ENCODE data around the gene PAPPA2. TPM values are rescaled to one million over a fixed set of nuclear protein-coding genes. Genes with fewer than 3 reads are reported as not detected.
"Not testable (repeated sequence)": the region's sequence is repeated elsewhere in the genome, so short reads cannot be mapped to it uniquely, and the experiment has no call there.

PAPPA2 gene
- total RNA-seq, 1 donor from 2014 or later = under 0.01 TPM

GRCh38 chr1:176605176-176605575 is 142.2 kb downstream of the PAPPA2 start:
- no peak for DNase-seq

GRCh38 chr1:176609556-176610408 is 146.8 kb downstream of the PAPPA2 start:
- DNase-seq = no peak

DNA sequence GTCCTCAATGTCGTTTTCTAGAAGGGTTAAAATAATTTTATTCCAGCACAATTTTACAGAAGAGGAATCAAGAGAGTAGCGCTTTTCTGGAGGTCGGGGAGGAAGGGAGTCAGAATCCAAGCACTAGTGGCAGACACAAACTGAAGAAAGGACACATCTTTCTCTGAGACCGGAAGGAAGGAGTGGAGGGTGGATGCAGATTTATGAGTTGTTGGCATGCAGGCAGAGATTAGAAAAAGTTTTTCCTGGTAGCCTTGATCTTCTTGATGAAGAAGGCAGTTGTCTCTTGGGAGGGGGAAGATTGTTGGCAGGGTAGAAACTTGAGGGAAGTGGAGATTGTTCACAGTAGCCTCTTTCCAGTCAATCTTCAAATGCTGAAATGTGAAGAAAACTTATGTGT is 149.8 kb downstream of the PAPPA2 start:
- no peak for DNase-seq

DNA sequence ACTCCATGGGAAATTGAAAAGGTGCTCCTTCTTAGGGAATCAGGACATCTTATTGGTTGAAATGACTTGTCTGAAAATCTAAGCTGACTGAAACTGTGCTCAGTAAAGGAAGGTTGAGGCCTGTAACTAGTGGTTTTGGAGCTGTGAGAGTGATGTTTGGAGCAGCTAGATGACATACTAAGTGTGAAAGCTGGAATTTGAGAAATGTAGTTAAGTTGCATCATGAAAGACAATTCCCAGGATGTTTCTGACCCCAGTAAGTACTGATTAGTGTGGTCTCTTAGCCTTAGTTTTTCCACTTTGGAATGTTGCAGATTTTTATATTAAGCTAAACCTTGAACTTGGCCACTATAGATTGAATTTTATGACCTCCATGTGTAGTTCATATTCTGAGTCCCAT is 154.9 kb downstream of the PAPPA2 start:
- no peak for DNase-seq

DNA sequence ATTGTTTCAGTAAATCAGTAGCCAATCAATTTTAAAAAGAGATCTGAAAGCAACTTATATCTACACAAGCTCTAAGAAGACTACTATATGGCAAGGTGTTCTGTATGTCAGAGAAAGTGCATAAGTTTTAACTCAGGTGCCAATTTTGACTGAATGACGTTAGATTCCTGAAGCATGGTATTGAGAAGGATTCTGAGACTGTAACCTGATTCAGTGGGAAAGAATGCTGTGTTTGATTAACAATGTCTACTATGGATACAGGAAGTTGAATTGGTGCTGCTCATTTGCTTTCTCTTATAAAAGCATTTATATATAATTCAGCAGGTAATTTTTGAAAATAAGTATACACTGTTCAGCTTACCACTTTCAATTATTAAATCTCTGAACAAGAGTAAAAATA is 156.3 kb downstream of the PAPPA2 start:
- DNase-seq = no peak

- no peak for DNase-seq
Observed at GRCh38 chr1:176625365-176625764, 162.4 kb downstream of the PAPPA2 start.

- DNase-seq = no peak
Observed at GRCh38 chr1:176626572-176627061, 163.6 kb downstream of the PAPPA2 start.

DNA sequence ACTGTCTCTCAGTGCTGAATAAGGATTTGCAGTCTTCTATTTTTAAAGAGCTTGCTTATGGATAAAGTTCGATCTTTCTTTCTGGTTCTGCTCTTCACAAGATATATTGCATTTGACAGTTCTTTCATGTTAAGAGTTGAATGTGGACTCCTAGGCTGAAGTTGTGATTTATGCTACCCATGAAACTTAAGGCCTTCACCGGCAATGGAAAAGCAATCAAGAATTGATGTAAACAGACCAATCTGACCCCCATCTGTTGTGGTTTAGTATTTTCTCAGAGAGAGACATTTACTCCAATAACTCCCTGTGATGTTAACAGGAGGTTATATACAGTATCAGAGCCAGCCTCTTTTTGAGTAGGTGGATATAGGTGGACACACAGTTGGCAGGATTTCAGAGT is 165.8 kb downstream of the PAPPA2 start:
- no peak for DNase-seq

- DNase-seq = not testable (repeated sequence)
Observed at GRCh38 chr1:176634733-176635132, 171.8 kb downstream of the PAPPA2 start.

DNA sequence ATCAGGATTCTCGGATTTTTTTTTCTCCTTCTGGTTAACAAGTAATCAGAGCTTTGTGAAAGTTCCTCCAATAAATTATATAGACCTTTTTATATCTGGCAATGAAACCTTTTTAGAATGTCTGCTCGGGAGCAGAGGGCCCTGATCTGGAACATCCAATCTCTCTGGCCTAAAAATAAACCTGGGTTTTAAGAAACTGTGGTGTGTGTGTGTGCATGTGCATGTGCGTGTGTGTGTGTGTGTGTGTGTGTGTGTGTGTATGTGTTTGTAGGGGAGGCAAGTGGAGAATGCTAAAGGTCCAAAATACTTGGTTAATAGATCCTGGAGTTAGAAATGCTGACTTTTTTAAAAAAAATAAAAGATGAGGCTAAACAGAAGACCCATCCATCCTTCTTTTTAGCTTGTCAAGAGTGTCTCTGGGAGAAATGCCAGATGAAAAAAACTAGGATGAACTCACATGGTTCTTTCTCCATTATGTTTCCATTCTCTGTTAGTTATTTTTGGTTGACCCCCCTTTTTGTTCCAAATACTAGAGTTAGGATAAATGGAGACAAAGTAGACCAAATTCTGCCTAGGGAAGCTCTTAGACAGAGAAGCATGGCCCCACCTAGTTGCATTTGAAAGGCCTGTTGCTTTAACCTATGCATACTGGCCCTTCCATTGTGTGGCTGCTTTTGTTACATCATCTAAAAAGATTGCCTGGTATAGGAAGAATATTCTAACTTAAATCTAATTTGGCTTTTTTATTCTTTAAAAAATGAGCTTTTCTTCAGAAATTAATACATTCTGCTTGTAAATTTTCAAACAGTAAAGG is 175.9 kb downstream of the PAPPA2 start:
- no peak for DNase-seq

DNA sequence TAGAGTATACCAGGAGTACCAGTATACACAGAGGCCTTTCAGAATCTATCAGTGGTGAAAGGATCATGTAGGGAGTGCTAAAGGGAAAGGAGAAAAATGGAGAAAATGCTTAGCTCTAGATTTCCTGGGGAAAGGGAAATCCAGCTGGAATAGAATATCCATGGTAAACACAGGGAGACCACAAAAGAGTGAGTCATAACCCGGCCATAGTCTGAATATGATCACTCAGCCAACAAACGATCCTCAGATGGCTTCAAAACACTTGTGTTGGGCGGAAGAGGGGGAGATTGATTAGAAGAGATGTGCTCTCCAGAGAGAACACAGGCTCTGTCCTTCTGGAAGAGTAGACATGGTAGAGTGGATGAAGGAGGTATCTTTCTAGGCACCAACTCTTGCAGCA is 180.6 kb downstream of the PAPPA2 start:
- DNase-seq = no peak

DNA sequence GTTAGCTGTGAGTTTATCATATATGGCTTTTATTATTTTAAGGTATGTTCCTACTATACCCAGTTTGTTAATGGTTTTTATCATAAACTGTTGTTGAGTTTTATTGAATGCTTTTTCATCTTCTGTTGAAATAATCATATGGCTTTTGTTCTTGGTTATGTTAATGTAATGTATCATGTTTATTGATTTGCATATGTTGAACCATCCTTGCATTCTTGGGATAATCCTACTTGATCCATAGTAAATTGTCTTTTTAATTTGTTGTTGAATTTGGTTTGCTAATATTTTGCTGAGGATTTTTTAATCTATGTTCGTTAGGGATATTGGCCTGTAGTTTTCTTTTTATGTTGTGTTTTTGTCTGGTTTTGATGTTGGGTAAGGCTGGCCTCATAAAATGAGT is 185.6 kb downstream of the PAPPA2 start:
- no peak for DNase-seq

DNA sequence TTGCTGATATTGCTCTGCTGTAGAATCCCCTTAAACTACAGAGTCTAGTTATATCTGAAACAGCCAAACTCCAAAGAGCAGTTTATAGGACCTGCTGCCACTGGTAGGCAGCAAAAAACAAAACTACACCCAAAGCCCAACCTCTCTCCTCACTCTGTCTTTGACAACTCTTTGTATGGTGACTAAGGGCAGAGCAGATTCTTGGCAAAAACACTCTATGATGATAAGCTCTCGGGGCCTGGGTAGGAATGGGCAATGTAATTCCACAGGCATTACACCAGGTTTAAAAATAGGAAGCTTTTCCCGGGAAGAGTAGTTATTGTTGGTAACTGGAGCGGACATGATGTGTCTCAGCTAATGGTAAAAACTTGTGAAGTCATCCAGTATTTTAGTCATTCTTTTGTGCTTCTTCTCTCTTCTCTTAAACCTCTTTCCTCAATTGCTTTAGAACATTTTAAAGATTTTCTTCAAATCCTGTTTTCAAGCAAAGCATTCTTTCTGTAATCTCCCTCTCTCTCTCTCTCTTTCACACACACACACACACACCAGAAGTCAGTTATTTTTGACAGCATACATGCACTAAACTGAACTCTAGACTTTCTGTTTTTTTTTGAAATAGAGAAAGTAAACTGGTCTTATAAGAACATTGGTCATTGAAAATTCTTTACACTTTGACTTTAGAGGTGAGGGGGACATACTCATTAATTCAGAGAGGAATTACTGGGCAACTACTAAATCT is 193.5 kb downstream of the PAPPA2 start:
- DNase-seq = no peak

DNA sequence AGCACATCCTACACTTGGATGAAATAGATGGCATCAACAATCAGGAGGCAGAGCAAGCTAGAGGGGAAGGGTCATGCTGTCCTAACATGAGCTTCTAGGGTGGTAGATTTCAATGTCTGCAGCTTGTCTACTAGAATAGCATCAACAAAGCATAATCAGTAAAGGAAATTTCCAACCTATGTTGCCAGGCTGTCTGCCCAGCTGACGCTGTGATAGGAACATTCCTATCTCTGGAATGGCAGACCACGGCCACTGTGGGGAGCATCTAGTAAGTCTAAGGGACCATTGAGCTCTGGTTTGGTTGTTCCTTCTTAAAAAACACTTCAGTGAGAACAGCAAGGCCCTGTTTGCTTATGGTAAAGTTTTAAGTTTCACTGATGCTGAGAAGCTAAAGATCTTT is 206.8 kb downstream of the PAPPA2 start:
- DNase-seq = no peak

DNA sequence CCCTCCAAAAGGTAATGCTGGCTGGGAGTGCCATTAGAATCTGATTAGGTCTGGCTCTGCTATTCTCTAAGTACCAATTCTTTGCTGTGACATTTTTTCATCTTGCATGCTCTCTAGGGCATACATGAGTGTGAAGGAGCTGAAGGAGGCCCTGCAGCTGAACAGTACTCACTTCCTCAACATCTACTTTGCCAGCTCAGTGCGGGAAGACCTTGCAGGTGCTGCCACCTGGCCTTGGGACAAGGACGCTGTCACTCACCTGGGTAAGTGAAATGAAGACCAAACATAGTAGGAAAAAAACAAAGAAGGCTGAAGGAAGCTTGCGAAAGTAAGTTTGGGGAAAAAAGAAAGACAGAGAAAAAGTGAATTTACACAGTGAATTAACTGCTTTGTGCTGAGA is 207.9 kb downstream of the PAPPA2 start:
- no peak for DNase-seq

DNA sequence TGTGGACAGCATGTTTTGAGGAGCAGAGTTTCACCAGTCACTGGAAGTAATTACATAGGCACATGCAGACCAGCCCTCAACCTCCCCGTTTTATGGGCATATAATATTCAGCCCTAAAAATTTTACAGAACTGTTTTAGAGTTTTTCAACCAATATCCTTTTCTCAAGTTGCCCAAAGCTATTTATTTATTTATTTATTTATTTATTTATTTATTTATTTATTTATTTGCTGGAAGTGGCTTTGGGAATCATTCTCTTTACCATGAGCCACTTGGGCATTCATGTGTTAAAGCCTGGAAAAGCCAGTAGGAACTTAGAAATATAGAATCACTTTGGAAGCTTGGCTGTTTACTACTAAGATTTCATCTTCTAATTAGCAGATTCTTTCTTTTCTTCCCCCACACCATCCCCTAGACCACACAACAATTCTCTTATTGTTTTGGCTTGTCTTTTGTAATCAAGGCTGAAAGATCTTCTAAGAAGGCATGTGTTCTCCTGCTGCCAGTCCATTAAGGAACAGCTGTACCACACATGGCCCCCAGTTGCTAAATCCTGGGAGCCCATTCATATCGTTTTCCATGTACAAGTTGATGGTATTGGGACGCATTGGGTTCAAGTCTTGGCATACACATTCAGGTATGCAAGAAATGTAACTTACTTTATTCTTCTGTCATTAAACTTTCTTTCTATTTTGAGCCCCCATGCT is 220.0 kb downstream of the PAPPA2 start:
- DNase-seq = no peak

DNA sequence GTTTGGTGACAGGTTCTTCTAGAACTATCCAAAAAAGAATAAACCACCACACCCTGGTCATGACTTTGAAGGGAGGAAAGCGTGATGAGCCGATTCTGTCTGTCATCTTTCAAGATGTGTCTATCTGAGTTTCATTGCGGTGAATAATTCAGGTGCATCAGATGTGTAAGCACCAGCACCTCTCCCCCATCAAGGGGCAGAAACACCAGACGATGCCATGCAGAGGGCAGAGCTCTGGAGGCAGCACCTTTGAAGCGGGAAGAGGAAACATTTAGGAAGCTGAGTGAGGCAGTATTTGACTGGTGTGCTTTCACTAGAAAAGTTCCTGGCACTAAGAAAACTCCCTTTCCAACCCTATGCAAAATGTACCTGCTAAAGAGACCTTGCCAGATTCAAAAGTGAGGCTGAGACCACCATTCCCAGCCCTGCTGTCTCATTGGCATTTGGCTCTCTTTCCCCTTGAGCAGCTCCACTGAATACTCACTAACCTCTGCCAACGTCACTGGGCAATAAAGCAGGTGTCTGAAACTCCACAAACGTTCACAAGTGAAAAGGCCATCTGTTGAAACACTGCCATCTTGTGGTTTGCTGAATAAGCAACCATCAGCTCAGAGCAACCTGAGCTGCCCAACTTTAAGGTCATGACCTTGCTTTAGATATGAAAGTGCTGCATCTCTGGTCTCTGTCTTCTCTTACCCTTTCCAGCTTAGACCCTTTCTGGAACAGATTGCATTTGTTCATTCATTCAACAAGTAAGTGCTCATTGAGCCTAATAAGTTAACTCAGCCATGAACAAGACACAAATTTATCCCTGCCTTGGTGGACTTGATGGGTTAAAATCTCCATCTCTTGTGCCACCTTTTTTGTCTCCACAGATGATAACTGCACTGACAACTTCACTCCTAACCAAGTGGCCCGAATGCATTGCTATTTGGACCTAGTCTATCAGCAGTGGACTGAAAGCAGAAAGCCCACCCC is 228.6 kb downstream of the PAPPA2 start:
- peak; percentile 52 for DNase-seq

- DNase-seq = no peak
Observed at GRCh38 chr1:176692431-176692830, 229.5 kb downstream of the PAPPA2 start.

DNA sequence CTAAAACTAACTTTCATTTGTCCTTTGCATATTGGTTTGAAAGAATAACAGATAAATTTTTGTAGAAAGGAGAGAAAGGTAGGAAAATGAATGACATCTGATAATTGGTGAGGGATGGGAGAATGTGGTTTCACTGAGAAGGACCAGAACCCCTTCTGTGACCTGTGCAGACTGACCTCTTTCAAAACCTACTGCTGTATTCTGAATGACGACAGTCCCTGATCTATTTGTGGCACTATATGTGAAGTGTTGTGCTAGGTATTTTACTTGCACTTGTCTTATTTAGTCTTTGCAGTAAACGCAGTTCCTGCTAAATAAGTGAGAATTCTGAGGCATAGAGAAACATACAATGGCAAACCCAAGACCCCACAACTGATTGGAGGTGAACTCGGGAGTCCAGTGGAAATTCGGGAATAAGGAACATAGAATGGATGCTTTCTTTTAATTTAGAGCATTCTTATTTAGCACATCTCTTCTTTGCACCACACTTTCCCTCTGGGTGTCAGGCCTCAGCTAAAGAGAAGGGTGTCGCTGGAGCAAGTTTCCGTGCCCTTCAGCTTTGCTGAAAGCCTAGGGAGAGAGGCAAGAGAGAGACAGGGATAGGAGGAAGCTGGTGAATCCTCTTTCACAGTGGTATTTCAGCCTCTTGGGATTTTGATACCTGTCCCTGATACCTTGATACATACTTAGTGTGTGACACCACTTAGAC is 230.2 kb downstream of the PAPPA2 start:
- DNase-seq = no peak

DNA sequence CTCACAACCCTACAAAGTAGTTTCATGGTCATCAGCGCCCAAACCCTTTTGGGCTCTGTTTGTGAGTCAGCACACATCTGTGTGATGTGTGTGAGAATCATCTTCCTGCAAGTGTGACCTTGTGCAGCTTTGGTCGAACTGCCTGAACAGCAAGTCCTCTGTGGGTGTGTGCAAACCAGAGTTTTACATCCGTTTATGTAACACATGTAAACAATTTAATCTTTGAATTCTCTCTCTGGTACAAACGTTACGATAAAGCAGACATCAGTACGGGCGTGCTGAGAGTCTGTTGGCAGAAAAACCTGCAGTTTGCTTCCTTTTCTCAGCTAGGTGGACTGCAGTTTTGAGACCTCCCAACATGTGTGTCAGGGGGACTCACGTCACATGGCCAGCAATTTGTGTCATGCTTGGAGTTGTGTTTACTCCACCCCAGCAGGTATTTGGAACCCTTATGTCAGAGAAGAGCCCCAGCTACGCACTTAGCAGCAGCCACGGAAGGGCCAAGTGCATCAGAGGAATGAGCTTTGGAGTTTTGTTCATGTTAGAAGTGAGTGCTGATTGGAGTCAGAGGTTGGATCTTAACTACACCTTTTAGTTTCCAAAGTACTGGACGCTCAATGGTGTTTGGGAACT is 230.8 kb downstream of the PAPPA2 start:
- no peak for DNase-seq

Data from dermis blood vessel endothelial cell (primary cell).